NB4 (cell line): ENCODE data around the gene EHBP1L1.

Experiments used
- DNase-seq: peaks from one replicate; pipeline ENCODE4 v3.0.0; 2010; ENCODE audit warnings: low read depth
- H3K4me3 ChIP-seq: one replicate; pipeline ENCODE4 v1.5.1; 2011; ENCODE audit warnings: mild to moderate bottlenecking, low read depth, low read length, moderate library complexity
- CTCF ChIP-seq: IDR thresholded peaks from one replicate; pipeline ENCODE4 v1.5.1; 2012; ENCODE audit warnings: low read depth, low read length
- MYC ChIP-seq: IDR thresholded peaks from 2 replicates; pipeline ENCODE4 v1.6.1; 2011; ENCODE audit warnings: low read depth, low read length
- POLR2A ChIP-seq: IDR thresholded peaks from 2 replicates; pipeline ENCODE4 v1.6.1; 2011; ENCODE audit warnings: mild to moderate bottlenecking; ENCODE audit not compliant: insufficient read length; ENCODE audit errors: extremely low read depth
- TF ChIP-seq, protein P1 (sequence below): IDR thresholded peaks from 2 replicates; pipeline ENCODE4 v1.6.1; 2011; ENCODE audit warnings: low read depth, low read length

The EHBP1L1 gene

DNA sequence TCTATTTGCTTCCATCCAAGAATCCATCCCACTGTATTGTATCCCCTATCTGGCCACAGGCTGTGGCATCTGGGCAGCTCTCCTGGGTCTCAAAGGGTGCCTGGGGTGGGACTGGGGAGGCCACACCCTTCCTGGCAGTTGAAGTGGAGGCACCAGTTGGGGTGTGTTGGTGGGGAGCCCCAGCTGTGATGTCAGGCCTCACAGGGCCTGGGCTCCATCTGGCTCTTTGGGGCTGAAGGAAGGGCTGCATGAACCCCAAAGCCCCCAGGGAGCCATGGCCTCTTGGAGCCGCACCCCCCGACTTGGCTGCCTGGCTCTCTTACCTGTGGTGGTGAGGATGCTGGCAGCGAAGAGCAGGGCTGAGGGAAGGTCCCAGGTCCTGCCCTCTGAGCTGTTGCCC is 19.3 kb downstream of the EHBP1L1 start:
- no peak for DNase-seq
- H3K4me3 ChIP-seq: no peak overlapping the region
- no peak for TF ChIP-seq CTCF
- TF ChIP-seq, protein P1, sequence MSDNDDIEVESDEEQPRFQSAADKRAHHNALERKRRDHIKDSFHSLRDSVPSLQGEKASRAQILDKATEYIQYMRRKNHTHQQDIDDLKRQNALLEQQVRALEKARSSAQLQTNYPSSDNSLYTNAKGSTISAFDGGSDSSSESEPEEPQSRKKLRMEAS: no peak

- DNase-seq: no peak
- TF ChIP-seq, protein P1: no peak
- TF ChIP-seq MYC: no peak
- no peak for TF ChIP-seq POLR2A
- no peak for TF ChIP-seq CTCF
- no peak within 1 kb of the TSS for H3K4me3 ChIP-seq
Measured at GRCh38 chr11:65595543-65596281, 19.9 kb downstream of the EHBP1L1 start, which contains the start of gene KCNK7. KCNK7 (minus strand) TSS chr11:65595800; CDS start chr11:65595772, 28 bp downstream.

DNA sequence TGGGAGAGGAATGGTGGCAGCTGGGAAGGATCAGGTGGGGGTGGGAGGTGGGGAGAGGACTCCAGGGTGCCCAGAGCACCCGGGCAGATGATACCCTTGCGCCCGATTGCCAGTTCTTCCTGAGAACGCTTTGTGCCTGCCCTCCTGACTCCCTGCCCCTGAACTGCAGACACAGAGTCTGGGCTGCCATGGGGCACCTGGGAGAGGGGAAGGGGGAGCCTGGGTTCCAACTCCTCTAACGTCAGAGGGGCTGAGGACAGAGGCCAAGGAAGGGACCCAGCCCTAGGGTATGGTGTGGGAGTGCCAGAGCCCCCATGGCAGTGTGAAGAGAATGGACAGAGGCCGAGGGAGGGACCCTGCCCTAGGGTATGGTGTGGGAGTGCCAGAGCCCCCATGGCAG is 20.7 kb downstream of the EHBP1L1 start:
- no peak for TF ChIP-seq MYC
- TF ChIP-seq CTCF: no peak
- TF ChIP-seq, protein P1: no peak
- TF ChIP-seq POLR2A: no peak
- DNase-seq: no peak
- H3K4me3 ChIP-seq: no peak overlapping the region

GRCh38 chr11:65598258-65598699 is 22.4 kb downstream of the EHBP1L1 start:
- TF ChIP-seq POLR2A (no peak), MYC (no peak), CTCF (no peak)
- TF ChIP-seq, protein P1: no peak
- DNase-seq: no peak

DNA sequence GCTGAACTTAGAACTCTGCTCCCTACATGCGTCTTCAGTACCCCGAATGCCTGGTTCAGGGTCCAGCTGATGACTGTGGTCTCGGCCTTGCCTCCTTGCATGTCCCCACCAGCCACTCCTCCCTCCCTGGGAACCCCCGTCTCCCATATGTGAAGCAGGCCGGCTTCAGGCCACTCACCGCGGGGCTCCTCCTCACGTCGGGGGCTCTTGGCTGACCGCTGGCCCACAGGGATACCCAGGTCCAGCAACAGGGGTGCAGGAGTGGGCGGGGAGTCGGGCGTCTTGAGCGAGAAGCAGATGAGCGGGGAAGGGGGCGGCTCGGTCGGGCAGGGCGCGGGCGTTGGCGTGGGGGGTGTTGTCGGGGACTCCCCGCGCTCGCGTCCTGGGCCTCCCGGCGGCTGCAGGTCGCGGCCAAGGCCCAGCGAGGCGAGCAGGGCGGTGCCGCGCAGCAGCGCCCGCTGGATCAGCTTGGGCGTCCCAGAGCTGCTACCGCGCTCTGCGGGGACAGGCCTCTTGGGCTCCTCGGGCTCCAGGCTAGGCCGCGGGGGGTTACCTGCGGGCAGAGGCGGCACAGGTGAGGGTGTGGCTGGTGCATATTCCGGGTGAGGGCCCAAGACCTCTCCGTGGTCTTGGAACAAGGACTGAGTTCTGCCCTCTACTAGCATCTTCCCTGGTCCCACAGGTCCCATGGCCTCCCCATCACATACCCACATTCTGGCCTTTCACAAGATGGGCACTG is 23.5 kb downstream of the EHBP1L1 start:
- H3K4me3 ChIP-seq: no peak overlapping the region
- TF ChIP-seq POLR2A (no peak), CTCF (no peak), MYC (no peak)
- TF ChIP-seq, protein P1: no peak
- no peak for DNase-seq

More at GRCh38 chr11:65598258-65598699, 22.4 kb downstream of the EHBP1L1 start:
- no peak overlapping the region for H3K4me3 ChIP-seq

DNA sequence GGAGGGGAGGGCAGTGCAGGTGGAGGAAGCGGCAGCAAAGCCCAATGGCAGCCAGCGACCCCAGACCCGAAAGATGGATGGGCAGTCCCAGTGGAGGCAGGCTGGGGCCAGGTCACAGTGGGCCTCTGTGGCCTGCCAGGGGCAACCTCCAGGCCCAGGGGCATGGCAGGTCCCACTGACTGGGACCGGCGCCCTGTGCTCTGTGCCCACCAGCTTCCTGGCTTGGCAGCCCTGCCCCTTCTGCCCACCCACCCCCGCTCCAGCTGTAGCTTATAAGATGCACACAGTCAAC is 24.0 kb downstream of the EHBP1L1 start:
- TF ChIP-seq CTCF (no peak), MYC (no peak), POLR2A (no peak)
- TF ChIP-seq, protein P1: no peak

More for the DNA sequence above, 24.0 kb downstream of the EHBP1L1 start:
- no peak for DNase-seq
- H3K4me3 ChIP-seq: no peak overlapping the region
